ENCODE results near the gene VWC2L.

The VWC2L gene

DNA sequence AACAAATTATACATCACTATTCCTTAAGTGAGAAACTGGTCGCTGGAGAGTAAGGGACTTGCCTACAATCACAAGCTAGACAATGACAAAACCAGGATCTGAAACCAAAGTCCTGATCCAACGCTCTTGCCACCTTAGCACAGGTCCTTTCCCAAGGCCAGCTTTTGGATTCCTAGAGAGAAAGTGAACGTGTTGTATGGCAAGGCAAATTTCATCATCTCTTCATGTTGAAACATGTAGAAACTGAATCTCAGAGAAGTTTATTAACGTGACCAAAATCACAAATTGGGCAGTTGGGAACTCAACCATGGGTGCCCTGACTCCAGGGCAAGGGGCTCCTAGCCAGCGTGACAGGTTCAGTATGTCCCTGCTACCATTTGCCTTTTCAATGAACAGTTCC is 118.2 kb downstream of the VWC2L start:
- H3K79me1 ChIP-seq (replicated peaks; ENCODE audit: low read length, poor library complexity, severe bottlenecking): no peaks in the 10 kb centered on the region
- H3K18ac ChIP-seq (ENCODE audit: low read depth in 1 of 2, low read length in 2 of 2): no peak overlapping the region
- no peak overlapping the region for H3K9ac ChIP-seq (ENCODE audit: low read length)
- no peak overlapping the region for H3K4me3 ChIP-seq (ENCODE audit: insufficient read depth in 1 of 2, low read depth in 1 of 2, low read length in 2 of 2)
- H2BK12ac ChIP-seq (ENCODE audit: low read length in 2 of 2): no peak overlapping the region
- H2AK5ac ChIP-seq (ENCODE audit: low read length, severe bottlenecking): no peak overlapping the region
- H3K23ac ChIP-seq (ENCODE audit: low read length in 2 of 2): no peak overlapping the region
- no peak overlapping the region for H3K4ac ChIP-seq (ENCODE audit: low read depth in 1 of 2, low read length in 2 of 2)
- 88% methylated on average over 5 of the region's 5 CpGs for WGBS
- no peak overlapping the region for H3K14ac ChIP-seq (ENCODE audit: low read length in 2 of 2)
- no peak overlapping the region for H3K27ac ChIP-seq (ENCODE audit: low read length, poor library complexity, severe bottlenecking)
- H2BK5ac ChIP-seq (ENCODE audit: low read depth, low read length, poor library complexity, severe bottlenecking): no peak overlapping the region
- H4K91ac ChIP-seq (ENCODE audit: low read length): no peak overlapping the region
- no peak overlapping the region for H3K4me2 ChIP-seq (ENCODE audit: low read length, poor library complexity, severe bottlenecking)
- H3K9me3 ChIP-seq (ENCODE audit: control insufficient read depth, low read length): peaks cover 3% of the 10 kb centered on the region
- no peak overlapping the region for H2AFZ ChIP-seq (ENCODE audit: low read depth, low read length)
- H2BK15ac ChIP-seq (ENCODE audit: low read depth, poor library complexity, severe bottlenecking): no peak overlapping the region
- H4K8ac ChIP-seq (ENCODE audit: low read length): no peak overlapping the region
- no peaks in the 10 kb centered on the region for H3K27me3 ChIP-seq (ENCODE audit: control insufficient read depth in 1 of 2, insufficient read depth in 1 of 2, low read length in 2 of 2)
- no peak overlapping the region for H2BK120ac ChIP-seq (ENCODE audit: low read depth, low read length)
- DNase-seq: no peak
- H3K4me1 ChIP-seq (ENCODE audit: control insufficient read depth, insufficient read depth, low read depth, low read length): no peaks in the 10 kb centered on the region
- no peaks in the 10 kb centered on the region for H3K36me3 ChIP-seq (ENCODE audit: control insufficient read depth in 1 of 2, insufficient read depth in 2 of 2, low read depth in 1 of 2, low read length in 2 of 2)

DNA sequence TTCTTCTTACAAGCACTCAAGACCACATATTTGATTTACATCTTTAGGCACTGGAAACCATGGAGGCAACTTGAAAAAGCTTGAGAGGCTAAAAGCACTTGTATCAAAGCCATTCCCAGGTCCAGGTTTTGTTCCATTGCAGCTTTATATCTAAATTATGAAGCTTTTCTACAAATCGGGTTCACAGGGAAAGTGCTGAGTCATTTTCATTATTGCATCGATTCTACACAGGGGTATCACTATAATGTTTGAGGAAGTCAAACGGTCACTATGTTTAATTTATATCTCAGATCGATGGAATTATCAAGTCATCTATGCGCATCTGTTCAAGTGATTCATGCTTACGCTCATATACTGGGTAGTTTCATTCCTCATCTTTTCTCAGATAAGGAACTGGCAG is 118.7 kb downstream of the VWC2L start:
- Histone ChIP-seq H2BK12ac (ENCODE audit: low read length in 2 of 2) (no peak overlapping the region), H2BK5ac (ENCODE audit: low read depth, low read length, poor library complexity, severe bottlenecking) (no peak overlapping the region), H3K27me3 (ENCODE audit: control insufficient read depth in 1 of 2, insufficient read depth in 1 of 2, low read length in 2 of 2) (no peaks in the 10 kb centered on the region), H3K9me3 (ENCODE audit: control insufficient read depth, low read length) (peaks cover 3% of the 10 kb centered on the region), H3K36me3 (ENCODE audit: control insufficient read depth in 1 of 2, insufficient read depth in 2 of 2, low read depth in 1 of 2, low read length in 2 of 2) (no peaks in the 10 kb centered on the region), H2BK15ac (ENCODE audit: low read depth, poor library complexity, severe bottlenecking) (no peak overlapping the region), H3K4me1 (ENCODE audit: control insufficient read depth, insufficient read depth, low read depth, low read length) (no peaks in the 10 kb centered on the region), H2BK120ac (ENCODE audit: low read depth, low read length) (no peak overlapping the region), H3K23ac (ENCODE audit: low read length in 2 of 2) (no peak overlapping the region), H2AK5ac (ENCODE audit: low read length, severe bottlenecking) (no peak overlapping the region), H3K9ac (ENCODE audit: low read length) (no peak overlapping the region), H3K4ac (ENCODE audit: low read depth in 1 of 2, low read length in 2 of 2) (no peak overlapping the region), H3K4me3 (ENCODE audit: insufficient read depth in 1 of 2, low read depth in 1 of 2, low read length in 2 of 2) (no peak overlapping the region), H4K91ac (ENCODE audit: low read length) (no peak overlapping the region), H3K18ac (ENCODE audit: low read depth in 1 of 2, low read length in 2 of 2) (no peak overlapping the region), H3K4me2 (ENCODE audit: low read length, poor library complexity, severe bottlenecking) (no peak overlapping the region), H2AFZ (ENCODE audit: low read depth, low read length) (no peak overlapping the region), H3K79me1 (replicated peaks; ENCODE audit: low read length, poor library complexity, severe bottlenecking) (no peaks in the 10 kb centered on the region), H4K8ac (ENCODE audit: low read length) (no peak overlapping the region), H3K14ac (ENCODE audit: low read length in 2 of 2) (no peak overlapping the region), H3K27ac (ENCODE audit: low read length, poor library complexity, severe bottlenecking) (no peak overlapping the region)
- 95% methylated on average over 6 of the region's 6 CpGs for WGBS
- DNase-seq: no peak

DNA sequence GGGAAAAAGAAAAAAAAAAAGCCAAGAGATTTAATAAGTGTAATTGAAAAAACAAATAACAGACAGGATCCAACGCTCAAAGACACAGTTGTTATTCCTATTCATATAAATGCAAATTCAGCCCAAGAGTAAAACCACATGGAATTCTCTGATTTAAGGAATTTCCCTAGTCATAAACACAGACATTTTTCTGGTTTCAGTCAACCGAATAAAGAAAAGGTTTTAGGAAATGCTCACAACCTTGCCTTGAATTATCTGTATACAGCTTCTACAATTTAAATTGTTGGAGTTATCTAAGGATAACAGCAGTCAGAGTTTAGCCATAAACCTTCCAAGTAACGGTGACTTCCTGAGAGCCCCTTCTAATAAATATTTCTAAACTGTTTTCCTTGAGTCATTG is 122.7 kb downstream of the VWC2L start:
- H3K23ac ChIP-seq (ENCODE audit: low read length in 2 of 2): no peak overlapping the region
- no peak overlapping the region for H3K14ac ChIP-seq (ENCODE audit: low read length in 2 of 2)
- H2BK15ac ChIP-seq (ENCODE audit: low read depth, poor library complexity, severe bottlenecking): no peak overlapping the region
- no peaks in the 10 kb centered on the region for H3K27me3 ChIP-seq (ENCODE audit: control insufficient read depth in 1 of 2, insufficient read depth in 1 of 2, low read length in 2 of 2)
- H3K4me3 ChIP-seq (ENCODE audit: insufficient read depth in 1 of 2, low read depth in 1 of 2, low read length in 2 of 2): no peak overlapping the region
- H2AK5ac ChIP-seq (ENCODE audit: low read length, severe bottlenecking): no peak overlapping the region
- no peak overlapping the region for H2BK12ac ChIP-seq (ENCODE audit: low read length in 2 of 2)
- H3K36me3 ChIP-seq (ENCODE audit: control insufficient read depth in 1 of 2, insufficient read depth in 2 of 2, low read depth in 1 of 2, low read length in 2 of 2): no peaks in the 10 kb centered on the region
- no peak overlapping the region for H4K91ac ChIP-seq (ENCODE audit: low read length)
- H2BK120ac ChIP-seq (ENCODE audit: low read depth, low read length): no peak overlapping the region
- DNase-seq: peak; percentile 32
- no peak overlapping the region for H2AFZ ChIP-seq (ENCODE audit: low read depth, low read length)
- no peak overlapping the region for H3K9ac ChIP-seq (ENCODE audit: low read length)
- H2BK5ac ChIP-seq (ENCODE audit: low read depth, low read length, poor library complexity, severe bottlenecking): no peak overlapping the region
- no peak overlapping the region for H3K4me2 ChIP-seq (ENCODE audit: low read length, poor library complexity, severe bottlenecking)
- no peaks in the 10 kb centered on the region for H3K4me1 ChIP-seq (ENCODE audit: control insufficient read depth, insufficient read depth, low read depth, low read length)
- H4K8ac ChIP-seq (ENCODE audit: low read length): no peak overlapping the region
- no peaks in the 10 kb centered on the region for H3K9me3 ChIP-seq (ENCODE audit: control insufficient read depth, low read length)
- no peak overlapping the region for H3K18ac ChIP-seq (ENCODE audit: low read depth in 1 of 2, low read length in 2 of 2)
- H3K4ac ChIP-seq (ENCODE audit: low read depth in 1 of 2, low read length in 2 of 2): no peak overlapping the region
- 29% methylated on average over 3 of the region's 3 CpGs for WGBS
- H3K27ac ChIP-seq (ENCODE audit: low read length, poor library complexity, severe bottlenecking): no peak overlapping the region
- no peaks in the 10 kb centered on the region for H3K79me1 ChIP-seq (replicated peaks; ENCODE audit: low read length, poor library complexity, severe bottlenecking)

- Histone ChIP-seq H3K27me3 (ENCODE audit: control insufficient read depth in 1 of 2, insufficient read depth in 1 of 2, low read length in 2 of 2) (no peaks in the 10 kb centered on the region), H3K18ac (ENCODE audit: low read depth in 1 of 2, low read length in 2 of 2) (no peak overlapping the region), H2BK120ac (ENCODE audit: low read depth, low read length) (no peak overlapping the region), H3K23ac (ENCODE audit: low read length in 2 of 2) (no peak overlapping the region), H3K14ac (ENCODE audit: low read length in 2 of 2) (no peak overlapping the region), H4K91ac (ENCODE audit: low read length) (no peak overlapping the region), H4K8ac (ENCODE audit: low read length) (no peak overlapping the region), H2BK15ac (ENCODE audit: low read depth, poor library complexity, severe bottlenecking) (no peak overlapping the region), H3K27ac (ENCODE audit: low read length, poor library complexity, severe bottlenecking) (no peak overlapping the region), H3K9ac (ENCODE audit: low read length) (no peak overlapping the region), H2BK12ac (ENCODE audit: low read length in 2 of 2) (no peak overlapping the region), H3K79me1 (replicated peaks; ENCODE audit: low read length, poor library complexity, severe bottlenecking) (no peaks in the 10 kb centered on the region), H3K4me1 (ENCODE audit: control insufficient read depth, insufficient read depth, low read depth, low read length) (no peaks in the 10 kb centered on the region), H3K9me3 (ENCODE audit: control insufficient read depth, low read length) (no peaks in the 10 kb centered on the region), H2AFZ (ENCODE audit: low read depth, low read length) (no peak overlapping the region), H2BK5ac (ENCODE audit: low read depth, low read length, poor library complexity, severe bottlenecking) (no peak overlapping the region), H3K4me3 (ENCODE audit: insufficient read depth in 1 of 2, low read depth in 1 of 2, low read length in 2 of 2) (no peak overlapping the region), H3K36me3 (ENCODE audit: control insufficient read depth in 1 of 2, insufficient read depth in 2 of 2, low read depth in 1 of 2, low read length in 2 of 2) (no peaks in the 10 kb centered on the region), H3K4ac (ENCODE audit: low read depth in 1 of 2, low read length in 2 of 2) (no peak overlapping the region), H2AK5ac (ENCODE audit: low read length, severe bottlenecking) (no peak overlapping the region), H3K4me2 (ENCODE audit: low read length, poor library complexity, severe bottlenecking) (no peak overlapping the region)
- DNase-seq: no peak
- WGBS: 72% methylated on average over 3 of the region's 3 CpGs
Observed at GRCh38 chr2:214536625-214537024, 125.8 kb downstream of the VWC2L start.

Data from mesenchymal stem cell (in vitro differentiated cells and primary cell).